GM19328 (cell line): ENCODE data around the gene PACSIN2.
"Not testable (repeated sequence)": the region's sequence is repeated elsewhere in the genome, so short reads cannot be mapped to it uniquely, and the experiment has no call there.

ENCODE experiments used
- ATAC-seq: cut with Tn5 transposase; IDR thresholded peaks from one replicate; pipeline ENCODE4 v1.9.1; 2021; ENCODE audit warnings: mild to moderate bottlenecking, moderate library complexity; ENCODE audit not compliant: unreplicated experiment

PACSIN2 gene

GRCh38 chr22:43014869-43015676 lies at the start of gene PACSIN2:
Gene PACSIN2 (minus strand): TSS chr22:43015149. CDS start chr22:42912080, 103,069 bp downstream.
- ATAC-seq, result peak; percentile 92

GRCh38 chr22:43060183-43060582 lies 45.2 kb upstream of the PACSIN2 start:
- no peak for ATAC-seq

- ATAC-seq, result no peak
Observed at GRCh38 chr22:43057641-43058040, 42.7 kb upstream of the PACSIN2 start.

- ATAC-seq, result no peak
Observed at GRCh38 chr22:43053176-43053575, 38.2 kb upstream of the PACSIN2 start.

GRCh38 chr22:43050995-43051394 lies 36.0 kb upstream of the PACSIN2 start:
- no peak for ATAC-seq

- no peak for ATAC-seq
Observed at GRCh38 chr22:43047605-43048004, 32.7 kb upstream of the PACSIN2 start.

GRCh38 chr22:43044290-43044712 lies 29.4 kb upstream of the PACSIN2 start:
- ATAC-seq, result no peak

- no peak for ATAC-seq
Observed at GRCh38 chr22:43042101-43042780, 27.3 kb upstream of the PACSIN2 start.

- no peak for ATAC-seq
Observed at GRCh38 chr22:43039800-43040199, 24.9 kb upstream of the PACSIN2 start.

- ATAC-seq, result no peak
Observed at GRCh38 chr22:43038325-43038724, 23.4 kb upstream of the PACSIN2 start.

- no peak for ATAC-seq
Observed at GRCh38 chr22:43036282-43036829, 21.4 kb upstream of the PACSIN2 start.

- ATAC-seq, result no peak
Observed at GRCh38 chr22:43035250-43035649, 20.3 kb upstream of the PACSIN2 start.

GRCh38 chr22:43031617-43032016 lies 16.7 kb upstream of the PACSIN2 start:
- no peak for ATAC-seq

GRCh38 chr22:43018615-43019014 lies 3.7 kb upstream of the PACSIN2 start:
- ATAC-seq, result no peak

- no peak for ATAC-seq
Observed at GRCh38 chr22:43017525-43018460, 2.8 kb upstream of the PACSIN2 start.

GRCh38 chr22:43016150-43016549 lies 1.2 kb upstream of the PACSIN2 start:
- ATAC-seq, result not testable (repeated sequence)

- ATAC-seq, result no peak
Observed at GRCh38 chr22:43015677-43016042, 711 bp upstream of the PACSIN2 start.

- ATAC-seq, result peak; percentile 9
Observed at GRCh38 chr22:43014316-43014868, 557 bp downstream of the PACSIN2 start.

GRCh38 chr22:43013355-43014315 lies 1.3 kb downstream of the PACSIN2 start:
- no peak for ATAC-seq
